H9 (cell line): Measurements from ENCODE around the gene U2AF1L4. TPM values are rescaled to one million over a fixed set of nuclear protein-coding genes. Genes with fewer than 3 reads are reported as not detected.

ENCODE experiments used
- DNase-seq: peaks from one replicate; pipeline ENCODE4 v3.0.0-alpha.2; 2017
- H2AFZ ChIP-seq: one replicate; pipeline ENCODE4 v1.6.1; 2013; ENCODE audit warnings: mild to moderate bottlenecking, low read length, control low read depth, moderate library complexity
- H2AK5ac ChIP-seq: 2 replicates; pipeline ENCODE4 v1.6.1; 2013; ENCODE audit warnings: low read length, control low read depth, mixed read lengths; ENCODE audit not compliant: insufficient read length
- H2BK120ac ChIP-seq: one replicate; pipeline ENCODE4 v1.6.1; 2013; ENCODE audit warnings: low read depth, mild to moderate bottlenecking, low read length, control low read depth, inconsistent platforms; ENCODE audit not compliant: poor library complexity, severe bottlenecking
- H2BK12ac ChIP-seq: 2 replicates; pipeline ENCODE4 v1.6.1; 2013; ENCODE audit warnings: low read length, control low read depth, mixed read lengths, low read depth; ENCODE audit not compliant: insufficient read length
- H2BK15ac ChIP-seq: 2 replicates; pipeline ENCODE4 v1.6.1; 2013; ENCODE audit warnings: low read depth, low read length, control low read depth
- H2BK20ac ChIP-seq: one replicate; pipeline ENCODE4 v1.6.1; 2013; ENCODE audit warnings: low read depth, mild to moderate bottlenecking, low read length, control low read depth, inconsistent platforms; ENCODE audit not compliant: poor library complexity, severe bottlenecking
- H2BK5ac ChIP-seq: 2 replicates; pipeline ENCODE4 v1.6.1; 2013; ENCODE audit warnings: low read length, control low read depth, mixed read lengths; ENCODE audit not compliant: insufficient read length
- H3K14ac ChIP-seq: 2 replicates; pipeline ENCODE4 v1.6.1; 2013; ENCODE audit warnings: low read length, control low read depth; ENCODE audit not compliant: insufficient read depth
- H3K18ac ChIP-seq: 2 replicates; pipeline ENCODE4 v1.6.1; 2013; ENCODE audit warnings: low read depth, mild to moderate bottlenecking, mixed read lengths, low read length, control low read depth; ENCODE audit not compliant: insufficient read length
- H3K23ac ChIP-seq: 2 replicates; pipeline ENCODE4 v1.6.1; 2013; ENCODE audit warnings: low read length, control low read depth, mixed read lengths, low read depth; ENCODE audit not compliant: insufficient read length
- H3K23me2 ChIP-seq: 2 replicates; pipeline ENCODE4 v1.6.1; 2013; ENCODE audit warnings: low read depth, mild to moderate bottlenecking, mixed read lengths, low read length, control low read depth; ENCODE audit not compliant: insufficient read length, poor library complexity, severe bottlenecking
- H3K27ac ChIP-seq: 2 replicates; pipeline ENCODE4 v1.5.1; 2013; ENCODE audit warnings: low read length, control low read depth, mixed read lengths, low read depth; ENCODE audit not compliant: insufficient read length
- H3K27me3 ChIP-seq: 2 replicates; pipeline ENCODE4 v1.6.1; 2013; ENCODE audit warnings: low read length, control low read depth, inconsistent platforms; ENCODE audit not compliant: insufficient read depth
- H3K4ac ChIP-seq: 2 replicates; pipeline ENCODE4 v1.6.1; 2013; ENCODE audit warnings: low read depth, mild to moderate bottlenecking, control low read depth, inconsistent platforms, low read length, moderate library complexity
- H3K4me1 ChIP-seq: 2 replicates; pipeline ENCODE4 v1.6.1; 2013; ENCODE audit warnings: low read length, control low read depth, inconsistent platforms; ENCODE audit not compliant: insufficient read depth
- H3K4me2 ChIP-seq: 2 replicates; pipeline ENCODE4 v1.6.1; 2013; ENCODE audit warnings: low read length, control low read depth, mixed read lengths; ENCODE audit not compliant: insufficient read length, insufficient read depth
- H3K56ac ChIP-seq: 2 replicates; pipeline ENCODE4 v1.6.1; 2013; ENCODE audit warnings: low read depth, mild to moderate bottlenecking, mixed read lengths, low read length, control low read depth; ENCODE audit not compliant: insufficient read length
- H3K79me1 ChIP-seq: 2 replicates; pipeline ENCODE4 v1.6.1; 2013; ENCODE audit warnings: low read depth, mild to moderate bottlenecking, moderate library complexity, low read length, control low read depth, inconsistent platforms; ENCODE audit not compliant: insufficient read depth, poor library complexity, severe bottlenecking
- H3K79me2 ChIP-seq: 2 replicates; pipeline ENCODE4 v1.6.1; 2013; ENCODE audit warnings: low read length, control low read depth, inconsistent platforms; ENCODE audit not compliant: insufficient read depth
- H3K9ac ChIP-seq: 2 replicates; pipeline ENCODE4 v1.6.1; 2013; ENCODE audit warnings: low read length, control low read depth, mixed read lengths; ENCODE audit not compliant: insufficient read length; ENCODE audit errors: extremely low read depth
- H3K9me3 ChIP-seq: one replicate; pipeline ENCODE4 v1.6.1; 2013; ENCODE audit warnings: low read depth, low read length, inconsistent platforms; ENCODE audit not compliant: control insufficient read depth
- H3T11ph ChIP-seq: one replicate; pipeline ENCODE4 v1.6.1; 2013; ENCODE audit warnings: mild to moderate bottlenecking, low read length, control low read depth, inconsistent platforms
- H4K20me1 ChIP-seq: one replicate; pipeline ENCODE4 v1.6.1; 2013; ENCODE audit not compliant: control insufficient read depth, insufficient read length, insufficient read depth
- H4K5ac ChIP-seq: 2 replicates; pipeline ENCODE4 v1.6.1; 2013; ENCODE audit warnings: low read depth, mild to moderate bottlenecking, mixed read lengths, low read length, control low read depth; ENCODE audit not compliant: insufficient read length
- H4K8ac ChIP-seq: replicated peaks from 2 replicates; pipeline ENCODE4 v1.6.1; 2013; ENCODE audit warnings: low read length, control low read depth, mixed read lengths, low read depth; ENCODE audit not compliant: insufficient read length
- H4K91ac ChIP-seq: 2 replicates; pipeline ENCODE4 v1.6.1; 2013; ENCODE audit warnings: low read depth, mild to moderate bottlenecking, moderate library complexity, mixed read lengths, low read length, control low read depth; ENCODE audit not compliant: insufficient read length
- H3K27ac Mint-ChIP-seq, 3 experiments: 2 replicates in 2 of 3; 3 replicates in 1 of 3; pipeline ENCODE4 v1.8.0; 2020 to 2021; ENCODE audit warnings: mixed read lengths in 3 of 3, mild to moderate bottlenecking in 1 of 3, moderate library complexity in 1 of 3
- H3K27me3 Mint-ChIP-seq: 2 replicates; pipeline ENCODE4 v1.8.0; 2021; ENCODE audit warnings: low read depth, mild to moderate bottlenecking, moderate library complexity, mixed read lengths
- H3K36me3 Mint-ChIP-seq, 3 experiments: 2 replicates in 2 of 3; 3 replicates in 1 of 3; pipeline ENCODE4 v1.8.0; 2020 to 2021; ENCODE audit warnings: low read depth in 3 of 3, mixed read lengths in 3 of 3; ENCODE audit not compliant: insufficient read depth in 1 of 3
- H3K4me1 Mint-ChIP-seq, 2 experiments: 2 replicates each; pipeline ENCODE4 v1.8.0; 2020; ENCODE audit warnings: mixed read lengths in 2 of 2
- H3K4me3 Mint-ChIP-seq, 2 experiments: 2 replicates in 1 of 2; 3 replicates in 1 of 2; pipeline ENCODE4 v1.8.0; 2020 to 2021; ENCODE audit warnings: mild to moderate bottlenecking in 2 of 2, mixed read lengths in 2 of 2, moderate library complexity in 1 of 2
- H3K9me3 Mint-ChIP-seq, 2 experiments: 2 replicates in 1 of 2; 3 replicates in 1 of 2; pipeline ENCODE4 v1.8.0; 2020; ENCODE audit warnings: mild to moderate bottlenecking in 2 of 2, mixed read lengths in 2 of 2, moderate library complexity in 1 of 2
- CTCF ChIP-seq: fragments of 200-600 bp; sonication (generic); conservative IDR thresholded peaks from 3 replicates; pipeline ENCODE4 v1.8.0; 2021; ENCODE audit warnings: antibody characterized with exemption, mild to moderate bottlenecking
- WGBS: extraction: QIAGEN DNeasy Blood & Tissue Kit; methylation state at CpG from one replicate; pipeline ENCODE4 v1.1.7; 2013; ENCODE audit warnings: missing lambda C conversion rate, low lambda C conversion rate, mixed read lengths; ENCODE audit not compliant: insufficient read length; ENCODE audit errors: extremely low coverage; 5-methylcytosine and 5-hydroxymethylcytosine counted together
- total RNA-seq: library from RNA; stranded (reverse); gene quantifications from 2 replicates; pipeline ENCODE4 v1.2.1, GENCODE V29; 2021

U2AF1L4 gene
- total RNA-seq, 1 experiment from 2014 or later: 16.8 TPM

GRCh38 chr19:35785339-35785627, 40.1 kb upstream of the U2AF1L4 start:
- Mint-ChIP-seq H3K36me3 (peaks cover 0 to 5% (median 2%) of the 10 kb centered on the region in 3 experiments; a peak in 2 of 7 replicates), H3K4me1 (peaks cover 23 to 40% of the 10 kb centered on the region in 2 experiments), H3K27me3 (peaks cover 1% of the 10 kb centered on the region; the same call in 1 of the 2 replicates), H3K9me3 (no peaks in the 10 kb centered on the region; a peak in 1 of 5 replicates), H3K27ac (no peak overlapping the region), H3K4me3 (peak overlapping the region; percentile 60 to 68)
- Histone ChIP-seq H4K20me1 (no peaks in the 10 kb centered on the region), H2BK20ac (no peak overlapping the region), H3K4me1 (no peaks in the 10 kb centered on the region), H2BK15ac (no peak overlapping the region), H3K23ac (no peak overlapping the region), H3K14ac (peak overlapping the region; percentile 41; the same call in 1 of the 2 replicates), H3K79me1 (no peaks in the 10 kb centered on the region), H3K4ac (no peak overlapping the region), H3K18ac (no peak overlapping the region), H3K9ac (peak overlapping the region; percentile 15), H4K8ac (no peak overlapping the region), H3T11ph (no peak overlapping the region), H3K27ac (no peak overlapping the region), H3K4me2 (peak overlapping the region; percentile 80), H2AFZ (no peak overlapping the region), H2BK120ac (no peak overlapping the region), H4K91ac (no peak overlapping the region), H4K5ac (no peak overlapping the region), H3K79me2 (no peaks in the 10 kb centered on the region), H2AK5ac (no peak overlapping the region), H2BK5ac (no peak overlapping the region), H3K27me3 (no peaks in the 10 kb centered on the region), H3K56ac (no peak overlapping the region), H3K23me2 (peaks cover 7% of the 10 kb centered on the region), H2BK12ac (no peak overlapping the region), H3K9me3 (no peaks in the 10 kb centered on the region)
- no peak for DNase-seq
- no CpG with 5 or more reads among the region's 10 CpGs for WGBS
- TF ChIP-seq CTCF: no peak
